PFSK-1 (cell line): Measurements from ENCODE around the gene BCAS1.

ENCODE experiments used
- POLR2AphosphoS5 ChIP-seq: IDR thresholded peaks from 2 replicates; pipeline ENCODE4 v1.6.1; 2012; ENCODE audit warnings: low read depth, mild to moderate bottlenecking, control low read depth, low read length, moderate library complexity
- REST ChIP-seq, 2 experiments: IDR thresholded peaks; 2 replicates each; pipeline versions ENCODE4 v1.6.1 to v1.8.0; 2011 to 2012; ENCODE audit warnings: low read depth in 2 of 2, low read length in 2 of 2, control low read depth in 1 of 2, inconsistent platforms in 1 of 2, mild to moderate bottlenecking in 1 of 2, moderate library complexity in 1 of 2; ENCODE audit not compliant: insufficient read depth in 1 of 2

GRCh38 chr20:53941680-53942471, 128.5 kb downstream of the BCAS1 start:
- TF ChIP-seq POLR2AphosphoS5, result no peak
- no peak for TF ChIP-seq REST (IDR thresholded peaks at IDR 0.05; ENCODE audit: insufficient read depth in 1 of 2, low read depth in 2 of 2, low read length in 2 of 2)
